SU-DHL-6 (cell line): Measurements from ENCODE around the gene NPM1.

Experiments
- H2AFZ ChIP-seq: fragments of 200-600 bp; sonication (generic); 2 replicates; pipeline ENCODE4 v1.6.1; 2014; ENCODE audit warnings: low read depth, mild to moderate bottlenecking, moderate library complexity, mixed read lengths, antibody characterized with exemption, low read length; ENCODE audit not compliant: severe bottlenecking
- H3F3A ChIP-seq: fragments of 200-600 bp; shearing (Covaris generic); 2 replicates; pipeline ENCODE4 v1.6.0; 2016; ENCODE audit warnings: antibody characterized with exemption, mild to moderate bottlenecking; ENCODE audit not compliant: insufficient read depth
- H3K27ac ChIP-seq: fragments of 200-600 bp; sonication (generic); 2 replicates; pipeline ENCODE4 v1.5.1; 2016; ENCODE audit warnings: low read depth, mild to moderate bottlenecking, low read length, moderate library complexity, mixed read lengths
- H3K27me3 ChIP-seq: fragments of 200-600 bp; sonication (generic), shearing (Covaris generic); 2 replicates; pipeline ENCODE4 v1.6.0; 2014; ENCODE audit warnings: mild to moderate bottlenecking, low read length
- H3K36me3 ChIP-seq: fragments of 200-600 bp; sonication (generic); 2 replicates; pipeline ENCODE4 v1.6.1; 2014; ENCODE audit warnings: mild to moderate bottlenecking, low read length, mixed read lengths
- H3K4me2 ChIP-seq: fragments of 300-600, 200-600 bp; shearing (Covaris generic), sonication (generic); 2 replicates; pipeline ENCODE4 v1.6.0; 2014; ENCODE audit warnings: low read length, low read depth, mild to moderate bottlenecking; ENCODE audit not compliant: poor library complexity, severe bottlenecking
- H3K4me3 ChIP-seq: fragments of 200-600 bp; sonication (generic); 2 replicates; pipeline ENCODE4 v1.5.1; 2014; ENCODE audit warnings: antibody characterized with exemption, low read length, mild to moderate bottlenecking, mixed read lengths; ENCODE audit not compliant: insufficient read depth, poor library complexity, severe bottlenecking
- H3K79me2 ChIP-seq: fragments of 200-600 bp; sonication (generic); 2 replicates; pipeline ENCODE4 v1.6.1; 2014; ENCODE audit warnings: mild to moderate bottlenecking, low read length, moderate library complexity; ENCODE audit not compliant: insufficient read depth
- H3K9ac ChIP-seq: fragments of 200-600 bp; sonication (generic); 2 replicates; pipeline ENCODE4 v1.7.0; 2014; ENCODE audit warnings: mild to moderate bottlenecking, low read length
- H3K9me2 ChIP-seq: fragments of 200-600 bp; sonication (generic); replicated peaks from 2 replicates; pipeline ENCODE4 v1.6.1; 2014; ENCODE audit warnings: low read length; ENCODE audit not compliant: insufficient read depth
- H3K9me3 ChIP-seq: fragments of 200-600 bp; sonication (generic); 2 replicates; pipeline ENCODE4 v1.6.1; 2014; ENCODE audit warnings: low read length, mixed read lengths; ENCODE audit not compliant: insufficient read depth
- H4K20me1 ChIP-seq: fragments of 200-600 bp; sonication (generic); 2 replicates; pipeline ENCODE4 v1.6.1; 2014; ENCODE audit warnings: low read depth, mild to moderate bottlenecking, antibody characterized with exemption, low read length, moderate library complexity, mixed read lengths
- EZH2phosphoT487 ChIP-seq: fragments of 200-600 bp; sonication (generic), shearing (Covaris generic); conservative IDR thresholded peaks from 2 replicates; pipeline ENCODE4 v1.6.1; 2018; ENCODE audit warnings: mild to moderate bottlenecking, antibody characterized with exemption, low read length, moderate library complexity, mixed read lengths
- TF ChIP-seq, protein P1 (sequence below): fragments of 200-600 bp; sonication (generic); IDR thresholded peaks from one replicate; pipeline ENCODE4 v1.5.1; 2017; ENCODE audit warnings: antibody characterized with exemption, mild to moderate bottlenecking, low read length, moderate library complexity; ENCODE audit not compliant: insufficient read depth, poor library complexity, severe bottlenecking

The NPM1 gene

DNA sequence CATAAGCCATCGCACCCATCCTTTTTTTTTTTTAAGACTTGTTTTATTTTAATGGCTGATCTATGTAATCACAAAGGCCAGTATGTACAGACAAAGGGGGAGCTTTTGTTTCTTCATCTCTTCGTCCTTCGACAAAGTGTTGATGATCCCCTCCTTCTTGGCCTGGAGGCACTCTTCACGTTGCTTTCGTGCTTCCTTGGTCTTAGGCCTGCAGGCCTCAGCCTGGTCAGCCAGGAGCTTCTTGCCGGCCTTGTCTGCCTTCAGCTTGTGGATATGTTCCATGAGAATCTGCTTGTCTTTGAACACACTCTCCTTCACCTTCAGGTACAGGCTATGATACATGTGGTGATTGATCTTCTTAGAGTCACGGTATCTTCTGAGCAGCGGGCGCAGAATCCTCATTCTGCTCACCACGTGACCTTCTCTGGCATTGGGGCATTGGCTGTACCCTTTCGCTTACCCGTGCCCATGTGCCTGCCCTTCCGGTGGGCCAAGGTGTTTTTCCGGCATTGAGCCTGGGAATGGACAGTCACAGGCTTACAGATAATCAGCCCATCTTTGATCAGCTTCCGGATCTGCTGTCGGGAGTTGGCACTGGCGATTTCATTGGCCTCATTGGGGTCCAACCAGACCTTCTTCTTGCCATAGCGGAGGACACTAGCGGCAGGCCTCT lies 42.6 kb upstream of the NPM1 start:
- H3K9me2 ChIP-seq: no peaks in the 10 kb centered on the region
- H3K4me2 ChIP-seq: no peak overlapping the region
- H4K20me1 ChIP-seq: no peaks in the 10 kb centered on the region
- H3F3A ChIP-seq: no peaks in the 10 kb centered on the region
- no peak overlapping the region for H3K27ac ChIP-seq
- no peak overlapping the region for H2AFZ ChIP-seq
- H3K36me3 ChIP-seq: no peaks in the 10 kb centered on the region
- no peaks in the 10 kb centered on the region for H3K27me3 ChIP-seq
- H3K9ac ChIP-seq: no peak overlapping the region
- TF ChIP-seq EZH2phosphoT487: no peak
- TF ChIP-seq, protein P1, sequence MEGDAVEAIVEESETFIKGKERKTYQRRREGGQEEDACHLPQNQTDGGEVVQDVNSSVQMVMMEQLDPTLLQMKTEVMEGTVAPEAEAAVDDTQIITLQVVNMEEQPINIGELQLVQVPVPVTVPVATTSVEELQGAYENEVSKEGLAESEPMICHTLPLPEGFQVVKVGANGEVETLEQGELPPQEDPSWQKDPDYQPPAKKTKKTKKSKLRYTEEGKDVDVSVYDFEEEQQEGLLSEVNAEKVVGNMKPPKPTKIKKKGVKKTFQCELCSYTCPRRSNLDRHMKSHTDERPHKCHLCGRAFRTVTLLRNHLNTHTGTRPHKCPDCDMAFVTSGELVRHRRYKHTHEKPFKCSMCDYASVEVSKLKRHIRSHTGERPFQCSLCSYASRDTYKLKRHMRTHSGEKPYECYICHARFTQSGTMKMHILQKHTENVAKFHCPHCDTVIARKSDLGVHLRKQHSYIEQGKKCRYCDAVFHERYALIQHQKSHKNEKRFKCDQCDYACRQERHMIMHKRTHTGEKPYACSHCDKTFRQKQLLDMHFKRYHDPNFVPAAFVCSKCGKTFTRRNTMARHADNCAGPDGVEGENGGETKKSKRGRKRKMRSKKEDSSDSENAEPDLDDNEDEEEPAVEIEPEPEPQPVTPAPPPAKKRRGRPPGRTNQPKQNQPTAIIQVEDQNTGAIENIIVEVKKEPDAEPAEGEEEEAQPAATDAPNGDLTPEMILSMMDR: no peak
- no peaks in the 10 kb centered on the region for H3K79me2 ChIP-seq
- no peak overlapping the region for H3K4me3 ChIP-seq
- H3K9me3 ChIP-seq: no peaks in the 10 kb centered on the region

DNA sequence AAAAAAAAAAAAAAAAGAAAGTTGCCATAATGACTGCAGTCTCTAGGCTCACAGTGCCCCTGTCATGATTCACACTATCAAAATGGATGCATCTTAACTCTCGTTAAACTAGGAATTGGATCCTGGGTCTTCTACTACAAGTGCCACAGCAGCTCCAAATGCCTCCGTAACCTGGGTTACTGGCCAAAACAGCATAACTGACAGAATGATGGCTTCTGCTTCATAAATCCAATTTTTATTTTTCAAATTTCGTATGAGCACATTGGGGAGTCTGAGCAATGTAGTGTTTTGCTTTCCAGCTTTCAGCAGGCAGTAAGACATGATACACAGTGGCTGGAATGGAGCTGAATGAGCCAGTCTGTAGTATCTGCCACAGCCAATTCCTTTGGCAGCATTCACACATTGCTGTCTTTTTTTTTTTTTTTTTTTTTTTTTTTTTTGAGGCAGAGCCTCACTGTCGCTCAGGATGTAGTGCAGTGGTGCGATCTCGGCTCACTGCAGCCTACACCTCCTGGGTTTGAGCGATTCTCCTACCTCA lies 36.0 kb upstream of the NPM1 start:
- H3K27me3 ChIP-seq: no peaks in the 10 kb centered on the region
- no peak overlapping the region for H2AFZ ChIP-seq
- H3K9me3 ChIP-seq: no peaks in the 10 kb centered on the region
- TF ChIP-seq EZH2phosphoT487: no peak
- TF ChIP-seq, protein P1: no peak
- H3K4me3 ChIP-seq: no peak overlapping the region
- H3K36me3 ChIP-seq: no peaks in the 10 kb centered on the region
- no peak overlapping the region for H3K4me2 ChIP-seq
- no peaks in the 10 kb centered on the region for H3F3A ChIP-seq
- no peaks in the 10 kb centered on the region for H3K9me2 ChIP-seq
- no peak overlapping the region for H3K27ac ChIP-seq
- no peak overlapping the region for H3K9ac ChIP-seq
- H3K79me2 ChIP-seq: no peaks in the 10 kb centered on the region
- H4K20me1 ChIP-seq: no peaks in the 10 kb centered on the region

GRCh38 chr5:171355302-171355724 lies 32.3 kb upstream of the NPM1 start:
- no peak overlapping the region for H3K27ac ChIP-seq
- H3K36me3 ChIP-seq: no peaks in the 10 kb centered on the region
- no peak overlapping the region for H2AFZ ChIP-seq
- no peaks in the 10 kb centered on the region for H3K9me3 ChIP-seq
- H3K79me2 ChIP-seq: no peaks in the 10 kb centered on the region
- H3K4me3 ChIP-seq: no peak overlapping the region
- H3K4me2 ChIP-seq: no peak overlapping the region
- no peaks in the 10 kb centered on the region for H3K9me2 ChIP-seq
- no peaks in the 10 kb centered on the region for H3F3A ChIP-seq
- TF ChIP-seq EZH2phosphoT487: no peak
- TF ChIP-seq, protein P1: no peak
- no peaks in the 10 kb centered on the region for H3K27me3 ChIP-seq
- H3K9ac ChIP-seq: no peak overlapping the region
- no peaks in the 10 kb centered on the region for H4K20me1 ChIP-seq
